NCI-H2029 (cell line): Measurements from ENCODE around the gene ATXN8OS.
"Not testable (repeated sequence)": the region's sequence is repeated elsewhere in the genome, so short reads cannot be mapped to it uniquely, and the experiment has no call there.

Experiments
- DNase-seq: peaks from one replicate; lab custom pipeline; 2025; lab: John Stamatoyannopoulos, UW

The ATXN8OS gene

GRCh38 chr13:70107498-70108281 lies at the start of gene ATXN8OS:
Gene ATXN8OS (plus strand): TSS chr13:70107826.
- no peak for DNase-seq

- DNase-seq, result peak; percentile 1
Observed at GRCh38 chr13:70080012-70080411, 27.6 kb upstream of the ATXN8OS start.

- DNase-seq, result no peak
Observed at GRCh38 chr13:70087247-70087646, 20.4 kb upstream of the ATXN8OS start.

- DNase-seq, result no peak
Observed at GRCh38 chr13:70088926-70089325, 18.7 kb upstream of the ATXN8OS start.

- DNase-seq, result no peak
Observed at GRCh38 chr13:70090036-70090723, 17.4 kb upstream of the ATXN8OS start.

GRCh38 chr13:70098669-70099068 lies 9.0 kb upstream of the ATXN8OS start:
- DNase-seq, result no peak

- no peak for DNase-seq
Observed at GRCh38 chr13:70104481-70104880, 3.1 kb upstream of the ATXN8OS start.

- no peak for DNase-seq
Observed at GRCh38 chr13:70107125-70107497, 515 bp upstream of the ATXN8OS start.

- no peak for DNase-seq
Observed at GRCh38 chr13:70108356-70109105, 905 bp downstream of the ATXN8OS start, which contains the start of gene KLHL1. Gene KLHL1 (minus strand): TSS chr13:70108452. CDS start chr13:70107699, 753 bp downstream.

GRCh38 chr13:70117338-70117905 lies 9.8 kb downstream of the ATXN8OS start:
- DNase-seq, result no peak

GRCh38 chr13:70125693-70126092 lies 18.1 kb downstream of the ATXN8OS start:
- no peak for DNase-seq

GRCh38 chr13:70128098-70128497 lies 20.5 kb downstream of the ATXN8OS start:
- DNase-seq, result no peak

- not testable (repeated sequence) for DNase-seq
Observed at GRCh38 chr13:70142658-70143057, 35.0 kb downstream of the ATXN8OS start.

- no peak for DNase-seq
Observed at GRCh38 chr13:70162141-70162540, 54.5 kb downstream of the ATXN8OS start.

- DNase-seq, result no peak
Observed at GRCh38 chr13:70170689-70171088, 63.1 kb downstream of the ATXN8OS start.

- DNase-seq, result no peak
Observed at GRCh38 chr13:70171151-70171550, 63.5 kb downstream of the ATXN8OS start.

- DNase-seq, result no peak
Observed at GRCh38 chr13:70172946-70173597, 65.4 kb downstream of the ATXN8OS start.

- no peak for DNase-seq
Observed at GRCh38 chr13:70173598-70173959, 66.0 kb downstream of the ATXN8OS start.

GRCh38 chr13:70178346-70178745 lies 70.7 kb downstream of the ATXN8OS start:
- DNase-seq, result no peak
